HG02763 (cell line): Measurements from ENCODE around the gene TRPV5.

Experiments
- ATAC-seq: cut with Tn5 transposase; IDR thresholded peaks from one replicate; pipeline ENCODE4 v1.9.1; 2021; ENCODE audit warnings: mild to moderate bottlenecking, moderate library complexity; ENCODE audit not compliant: unreplicated experiment

Gene TRPV5

GRCh38 chr7:142941541-142941940, 8.0 kb upstream of the TRPV5 start:
- no peak for ATAC-seq

GRCh38 chr7:142940966-142941535, 7.5 kb upstream of the TRPV5 start:
- ATAC-seq, result no peak

GRCh38 chr7:142939226-142939910, 5.8 kb upstream of the TRPV5 start, which contains the start of gene LLCFC1:
LLCFC1 (plus strand) TSS chr7:142939484; CDS start chr7:142939622, 138 bp downstream.
- no peak for ATAC-seq

- no peak for ATAC-seq
Measured at GRCh38 chr7:142938611-142939010, 5.1 kb upstream of the TRPV5 start.

GRCh38 chr7:142935941-142936565, 2.5 kb upstream of the TRPV5 start:
- ATAC-seq, result no peak

- no peak for ATAC-seq
Measured at GRCh38 chr7:142934056-142934455, 510 bp upstream of the TRPV5 start.

GRCh38 chr7:142933092-142933475, 462 bp downstream of the TRPV5 start:
- ATAC-seq, result no peak

- no peak for ATAC-seq
Measured at GRCh38 chr7:142932386-142933091, 1.0 kb downstream of the TRPV5 start.

- ATAC-seq, result no peak
Measured at GRCh38 chr7:142930126-142930730, 3.3 kb downstream of the TRPV5 start.

GRCh38 chr7:142927949-142928348, 5.6 kb downstream of the TRPV5 start:
- no peak for ATAC-seq

- no peak for ATAC-seq
Measured at GRCh38 chr7:142927085-142927745, 6.3 kb downstream of the TRPV5 start.

GRCh38 chr7:142925413-142925812, 8.1 kb downstream of the TRPV5 start:
- no peak for ATAC-seq

GRCh38 chr7:142923391-142923790, 10.2 kb downstream of the TRPV5 start:
- no peak for ATAC-seq

GRCh38 chr7:142919656-142920055, 13.9 kb downstream of the TRPV5 start:
- ATAC-seq, result no peak

- ATAC-seq, result no peak
Measured at GRCh38 chr7:142918901-142919300, 14.6 kb downstream of the TRPV5 start.

GRCh38 chr7:142917447-142917846, 16.1 kb downstream of the TRPV5 start:
- ATAC-seq, result no peak

- no peak for ATAC-seq
Measured at GRCh38 chr7:142916508-142916907, 17.0 kb downstream of the TRPV5 start.

- no peak for ATAC-seq
Measured at GRCh38 chr7:142915315-142915714, 18.2 kb downstream of the TRPV5 start.

- no peak for ATAC-seq
Measured at GRCh38 chr7:142914121-142914520, 19.4 kb downstream of the TRPV5 start.

- ATAC-seq, result no peak
Measured at GRCh38 chr7:142913566-142913965, 20.0 kb downstream of the TRPV5 start.

GRCh38 chr7:142913051-142913450, 20.5 kb downstream of the TRPV5 start:
- ATAC-seq, result no peak
